Transverse colon (tissue), 3 donors: ENCODE results near the gene LPAR2.

Experiments
- CTCF ChIP-seq, 5 experiments: fragments of 200-600 bp in 3 of 5; fragments of 450-650 bp in 2 of 5; sonication (generic) in 3 of 5; IDR thresholded peaks; 1 replicate in 2 of 5; 2 replicates in 3 of 5; pipeline ENCODE4 v1.5.1; 2016 to 2017; ENCODE audit warnings: antibody characterized with exemption in 5 of 5, inconsistent platforms in 3 of 5, mild to moderate bottlenecking in 2 of 5, moderate library complexity in 1 of 5
- POLR2A ChIP-seq: fragments of 450-650 bp; IDR thresholded peaks from one replicate; pipeline ENCODE4 v1.6.1; 2016; ENCODE audit warnings: antibody characterized with exemption, mild to moderate bottlenecking, moderate library complexity

GRCh38 chr19:19618219-19619051 lies 9.6 kb downstream of the LPAR2 start, which contains the start of gene PBX4:
- TF ChIP-seq CTCF (IDR thresholded peaks at IDR 0.05) (no peak), POLR2A (peak; percentile 30)
